Natural killer cell (primary cell): ENCODE results near the gene MED26. TPM values are rescaled to one million over a fixed set of nuclear protein-coding genes. Genes with fewer than 3 reads are reported as not detected.
"Not testable (repeated sequence)": the region's sequence is repeated elsewhere in the genome, so short reads cannot be mapped to it uniquely, and the experiment has no call there.

Experiments
- ATAC-seq, 3 donors: fragments of 150-1000 bp in 2 of 3; fragments of 200-7000 bp in 1 of 3; cut with Tn5 transposase; 1 replicate in 1 of 3; 2 replicates in 2 of 3; pipeline ENCODE4 v1.10.0; 2021; ENCODE audit warnings: mild to moderate bottlenecking in 2 of 3, moderate library complexity in 2 of 3
- DNase-seq, 2 donors: peaks; one replicate each; pipeline versions ENCODE4 v3.0.0 to v3.0.0-alpha.2; 2013 to 2021; ENCODE audit warnings: mixed read lengths in 1 of 2
- H3K27ac ChIP-seq: one replicate; pipeline ENCODE4 v1.5.1; 2013; ENCODE audit warnings: mild to moderate bottlenecking, low read length
- H3K27me3 ChIP-seq: one replicate; pipeline ENCODE4 v1.6.1; 2013; ENCODE audit warnings: low read length; ENCODE audit not compliant: control insufficient read depth, insufficient read depth
- H3K36me3 ChIP-seq: one replicate; pipeline ENCODE4 v1.6.1; 2013; ENCODE audit warnings: low read length; ENCODE audit not compliant: control insufficient read depth, insufficient read depth
- H3K4me1 ChIP-seq: one replicate; pipeline ENCODE4 v1.6.1; 2013; ENCODE audit warnings: low read length; ENCODE audit not compliant: control insufficient read depth, insufficient read depth
- H3K4me3 ChIP-seq: one replicate; pipeline ENCODE4 v1.5.1; 2013; ENCODE audit warnings: low read length
- H3K9me3 ChIP-seq: one replicate; pipeline ENCODE4 v1.6.1; 2013; ENCODE audit warnings: low read length; ENCODE audit not compliant: control insufficient read depth, insufficient read depth
- H3K27ac Mint-ChIP-seq, 2 donors: one replicate each; pipeline ENCODE4 v1.8.0; 2022; ENCODE audit warnings: mild to moderate bottlenecking in 2 of 2, mixed read lengths in 2 of 2, moderate library complexity in 1 of 2
- H3K27me3 Mint-ChIP-seq, 2 donors: one replicate each; pipeline ENCODE4 v1.8.0; 2022; ENCODE audit warnings: low read depth in 2 of 2, mixed read lengths in 2 of 2
- H3K36me3 Mint-ChIP-seq: one replicate; pipeline ENCODE4 v1.8.0; 2022; ENCODE audit warnings: mixed read lengths
- H3K4me1 Mint-ChIP-seq, 2 donors: one replicate each; pipeline ENCODE4 v1.8.0; 2022; ENCODE audit warnings: mixed read lengths in 2 of 2
- H3K4me3 Mint-ChIP-seq: one replicate; pipeline ENCODE4 v1.8.0; 2022; ENCODE audit warnings: mild to moderate bottlenecking, moderate library complexity, mixed read lengths
- H3K9me3 Mint-ChIP-seq, 2 donors: one replicate each; pipeline ENCODE4 v1.8.0; 2022; ENCODE audit warnings: mixed read lengths in 2 of 2
- WGBS: methylation state at CpG from one replicate; pipeline ENCODE4 v1.1.7; 2013; ENCODE audit warnings: missing lambda C conversion rate; ENCODE audit not compliant: insufficient coverage; 5-methylcytosine and 5-hydroxymethylcytosine counted together
- intact Hi-C: fragments of 100-400 bp; cut with micrococcal nuclease; formaldehyde crosslinking; loops from one replicate; pipeline ENCODE4 v1.14.2; 2022
- total RNA-seq, 4 donors: library from RNA; stranded (reverse); fragments of 120-200 nt in 1 of 4; gene quantifications; one replicate each; pipeline versions ENCODE4 v1.2.3 to v1.2.4, GENCODE V29; 2013 to 2022
- TF ChIP-seq, protein P1 (sequence below): fragments of 200-600 bp; IDR thresholded peaks from one replicate; pipeline ENCODE4 v1.8.0; 2022; ENCODE audit warnings: antibody characterized with exemption

MED26 gene
- total RNA-seq, 3 donors from 2014 or later (not counting 1 experiment from before 2014, with no cell fraction given), result 34.7 to 47.5 (median 47.3) TPM

DNA sequence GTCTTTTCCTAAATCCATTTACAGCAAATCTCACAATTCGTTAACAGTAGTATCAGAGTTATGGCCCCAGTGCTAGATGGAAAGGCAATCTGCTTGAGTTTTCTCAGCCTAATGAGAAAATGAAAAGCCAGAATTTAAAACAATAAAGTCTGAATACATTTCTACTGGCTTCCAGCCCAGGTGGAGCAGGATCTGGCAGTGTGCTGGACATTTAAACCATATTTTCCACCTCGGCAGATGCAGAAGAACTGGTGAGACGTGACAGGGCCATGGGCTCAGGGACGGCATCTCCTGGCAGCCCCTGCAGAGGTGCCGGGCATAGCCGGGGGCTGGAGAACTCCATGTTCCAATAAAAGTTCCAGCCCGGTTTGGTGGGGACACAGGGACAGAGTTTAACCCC, 24.9 kb upstream of the MED26 start:
- no peaks in the 10 kb centered on the region for H3K9me3 ChIP-seq
- no peak overlapping the region for H3K27ac ChIP-seq
- H3K4me1 ChIP-seq, result no peaks in the 10 kb centered on the region
- Mint-ChIP-seq H3K4me3 (no peak overlapping the region), H3K36me3 (peaks cover 18% of the 10 kb centered on the region), H3K9me3 (no peaks in the 10 kb centered on the region), H3K27ac (no peak overlapping the region), H3K4me1 (peaks cover 17 to 37% of the 10 kb centered on the region in 2 donors), H3K27me3 (no peaks in the 10 kb centered on the region)
- H3K36me3 ChIP-seq, result peaks cover 61% of the 10 kb centered on the region
- H3K27me3 ChIP-seq, result no peaks in the 10 kb centered on the region
- WGBS, result 96% methylated on average over 7 of the region's 7 CpGs
- H3K4me3 ChIP-seq, result no peak overlapping the region
- TF ChIP-seq, protein P1, sequence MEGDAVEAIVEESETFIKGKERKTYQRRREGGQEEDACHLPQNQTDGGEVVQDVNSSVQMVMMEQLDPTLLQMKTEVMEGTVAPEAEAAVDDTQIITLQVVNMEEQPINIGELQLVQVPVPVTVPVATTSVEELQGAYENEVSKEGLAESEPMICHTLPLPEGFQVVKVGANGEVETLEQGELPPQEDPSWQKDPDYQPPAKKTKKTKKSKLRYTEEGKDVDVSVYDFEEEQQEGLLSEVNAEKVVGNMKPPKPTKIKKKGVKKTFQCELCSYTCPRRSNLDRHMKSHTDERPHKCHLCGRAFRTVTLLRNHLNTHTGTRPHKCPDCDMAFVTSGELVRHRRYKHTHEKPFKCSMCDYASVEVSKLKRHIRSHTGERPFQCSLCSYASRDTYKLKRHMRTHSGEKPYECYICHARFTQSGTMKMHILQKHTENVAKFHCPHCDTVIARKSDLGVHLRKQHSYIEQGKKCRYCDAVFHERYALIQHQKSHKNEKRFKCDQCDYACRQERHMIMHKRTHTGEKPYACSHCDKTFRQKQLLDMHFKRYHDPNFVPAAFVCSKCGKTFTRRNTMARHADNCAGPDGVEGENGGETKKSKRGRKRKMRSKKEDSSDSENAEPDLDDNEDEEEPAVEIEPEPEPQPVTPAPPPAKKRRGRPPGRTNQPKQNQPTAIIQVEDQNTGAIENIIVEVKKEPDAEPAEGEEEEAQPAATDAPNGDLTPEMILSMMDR, result no peak
- no peak for DNase-seq
- no peak for ATAC-seq
- intact Hi-C loops, result no loop called here

DNA sequence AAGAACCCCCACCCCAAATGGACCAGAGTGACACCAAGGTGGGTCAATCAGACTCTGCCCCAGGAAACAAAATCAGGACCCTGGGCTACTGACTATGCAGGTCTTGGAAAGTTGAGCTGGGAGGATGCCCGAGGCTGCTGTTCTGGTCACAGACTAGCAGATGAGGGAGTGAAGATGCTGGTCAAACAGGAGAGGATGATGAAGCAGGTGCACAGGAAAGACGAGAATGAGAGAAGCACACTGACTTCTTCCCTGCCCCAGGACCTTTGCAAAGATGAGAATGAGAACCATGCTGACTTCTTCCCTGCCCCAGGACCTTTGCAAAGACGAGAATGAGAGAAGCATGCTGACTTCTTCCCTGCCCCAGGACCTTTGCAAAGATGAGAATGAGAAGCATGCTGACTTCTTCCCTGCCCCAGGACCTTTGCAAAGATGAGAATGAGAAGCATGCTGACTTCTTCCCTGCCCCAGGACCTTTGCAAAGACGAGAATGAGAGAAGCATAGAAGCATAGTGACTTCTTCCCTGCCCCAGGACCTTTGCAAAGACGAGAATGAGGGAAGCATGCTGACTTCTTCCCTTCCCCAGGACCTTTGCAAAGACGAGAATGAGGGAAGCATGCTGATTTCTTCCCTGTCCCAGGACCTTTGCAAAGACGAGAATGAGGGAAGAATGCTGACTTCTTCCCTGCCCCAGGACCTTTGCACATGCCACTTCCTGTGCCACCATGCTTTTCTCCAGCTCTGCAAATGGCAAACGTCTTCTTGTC, 23.6 kb upstream of the MED26 start:
- H3K36me3 ChIP-seq, result peaks cover 57% of the 10 kb centered on the region
- 97% methylated on average over 8 of the region's 8 CpGs for WGBS
- ATAC-seq, H3K27me3 ChIP-seq, H3K4me1 ChIP-seq, H3K27me3 Mint-ChIP-seq, H3K27ac ChIP-seq, H3K9me3 ChIP-seq, H3K4me3 ChIP-seq, H3K4me3 Mint-ChIP-seq, intact Hi-C loops, DNase-seq, H3K9me3 Mint-ChIP-seq: not testable (repeated sequence)
- H3K27ac Mint-ChIP-seq, result peak overlapping the region; percentile 24 to 34
- H3K36me3 Mint-ChIP-seq, result peaks cover 18% of the 10 kb centered on the region
- H3K4me1 Mint-ChIP-seq, result peaks cover 10 to 30% of the 10 kb centered on the region in 2 donors

DNA sequence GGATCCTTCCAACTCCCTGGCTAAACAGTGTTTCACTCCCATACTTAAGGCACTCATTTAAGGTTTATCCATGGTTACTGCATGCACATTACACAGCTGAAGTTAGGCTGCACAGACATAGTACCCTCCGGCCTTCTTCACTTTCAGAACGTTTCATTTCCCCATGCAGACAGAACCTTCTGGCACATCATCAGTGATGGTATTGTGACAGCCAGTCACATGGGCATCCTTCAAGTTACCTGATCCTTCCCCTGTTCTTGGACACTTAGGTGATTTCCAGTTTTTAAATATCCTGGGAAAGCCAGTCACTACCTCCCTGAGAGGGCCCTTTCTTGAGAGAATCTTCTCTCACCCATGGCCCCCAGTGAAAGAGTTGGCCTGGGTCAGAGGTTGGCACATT, 22.8 kb upstream of the MED26 start:
- H3K4me1 Mint-ChIP-seq, result peaks cover 10 to 26% of the 10 kb centered on the region in 2 donors
- DNase-seq (no peak), ATAC-seq (no peak)
- no peaks in the 10 kb centered on the region for H3K27me3 Mint-ChIP-seq
- 91% methylated on average over 2 of the region's 2 CpGs for WGBS
- no peaks in the 10 kb centered on the region for H3K9me3 ChIP-seq
- no peaks in the 10 kb centered on the region for H3K9me3 Mint-ChIP-seq
- H3K36me3 ChIP-seq, result peaks cover 59% of the 10 kb centered on the region
- no peak overlapping the region for H3K27ac ChIP-seq
- peaks cover 18% of the 10 kb centered on the region for H3K36me3 Mint-ChIP-seq
- H3K4me3 ChIP-seq, result no peak overlapping the region
- intact Hi-C loops, result no loop called here
- no peaks in the 10 kb centered on the region for H3K4me1 ChIP-seq
- TF ChIP-seq, protein P1, result no peak
- H3K27ac Mint-ChIP-seq, result no peak overlapping the region
- H3K27me3 ChIP-seq, result no peaks in the 10 kb centered on the region
- no peak overlapping the region for H3K4me3 Mint-ChIP-seq

DNA sequence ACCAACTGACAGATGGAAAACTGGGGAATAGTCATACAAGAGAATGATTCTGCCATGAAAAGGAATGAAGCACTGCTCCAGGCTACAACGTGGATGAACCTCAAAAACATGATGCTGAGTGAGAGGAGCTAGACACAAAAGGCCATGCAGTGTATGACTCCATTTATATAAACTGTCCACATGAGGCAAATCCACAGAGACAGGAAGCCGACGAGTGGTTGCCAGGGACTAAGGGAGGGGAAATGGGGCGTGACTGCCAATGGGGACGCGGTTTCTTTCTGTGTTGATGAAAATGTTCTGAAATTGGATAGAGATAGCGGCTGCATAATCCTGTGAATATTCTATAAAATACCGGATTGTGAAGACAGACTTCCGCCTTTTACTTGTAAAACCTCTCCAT, 21.7 kb upstream of the MED26 start:
- H3K9me3 Mint-ChIP-seq, result no peaks in the 10 kb centered on the region
- no peaks in the 10 kb centered on the region for H3K27me3 ChIP-seq
- H3K36me3 ChIP-seq, result peaks cover 62% of the 10 kb centered on the region
- peaks cover 7 to 25% of the 10 kb centered on the region in 2 donors for H3K4me1 Mint-ChIP-seq
- ATAC-seq (no peak), DNase-seq (no peak)
- H3K36me3 Mint-ChIP-seq, result peaks cover 18% of the 10 kb centered on the region
- H3K4me3 ChIP-seq, result no peak overlapping the region
- intact Hi-C loops, result no loop called here
- H3K9me3 ChIP-seq, result no peaks in the 10 kb centered on the region
- H3K27ac ChIP-seq, result no peak overlapping the region
- 89% methylated on average over 9 of the region's 9 CpGs for WGBS
- H3K4me1 ChIP-seq, result no peaks in the 10 kb centered on the region
- no peak overlapping the region for H3K4me3 Mint-ChIP-seq
- no peaks in the 10 kb centered on the region for H3K27me3 Mint-ChIP-seq
- H3K27ac Mint-ChIP-seq, result peak overlapping the region in 1 of 2 donors; percentile 39
- TF ChIP-seq, protein P1, result no peak
